GM12872 (cell line): ENCODE measurements around the gene NDUFA7.

Experiments used
- TF ChIP-seq, protein P1 (sequence below): IDR thresholded peaks from 3 replicates; pipeline ENCODE4 v1.5.1; 2011; ENCODE audit warnings: low read depth, mild to moderate bottlenecking, low read length, moderate library complexity; ENCODE audit not compliant: insufficient read depth

NDUFA7 gene

DNA sequence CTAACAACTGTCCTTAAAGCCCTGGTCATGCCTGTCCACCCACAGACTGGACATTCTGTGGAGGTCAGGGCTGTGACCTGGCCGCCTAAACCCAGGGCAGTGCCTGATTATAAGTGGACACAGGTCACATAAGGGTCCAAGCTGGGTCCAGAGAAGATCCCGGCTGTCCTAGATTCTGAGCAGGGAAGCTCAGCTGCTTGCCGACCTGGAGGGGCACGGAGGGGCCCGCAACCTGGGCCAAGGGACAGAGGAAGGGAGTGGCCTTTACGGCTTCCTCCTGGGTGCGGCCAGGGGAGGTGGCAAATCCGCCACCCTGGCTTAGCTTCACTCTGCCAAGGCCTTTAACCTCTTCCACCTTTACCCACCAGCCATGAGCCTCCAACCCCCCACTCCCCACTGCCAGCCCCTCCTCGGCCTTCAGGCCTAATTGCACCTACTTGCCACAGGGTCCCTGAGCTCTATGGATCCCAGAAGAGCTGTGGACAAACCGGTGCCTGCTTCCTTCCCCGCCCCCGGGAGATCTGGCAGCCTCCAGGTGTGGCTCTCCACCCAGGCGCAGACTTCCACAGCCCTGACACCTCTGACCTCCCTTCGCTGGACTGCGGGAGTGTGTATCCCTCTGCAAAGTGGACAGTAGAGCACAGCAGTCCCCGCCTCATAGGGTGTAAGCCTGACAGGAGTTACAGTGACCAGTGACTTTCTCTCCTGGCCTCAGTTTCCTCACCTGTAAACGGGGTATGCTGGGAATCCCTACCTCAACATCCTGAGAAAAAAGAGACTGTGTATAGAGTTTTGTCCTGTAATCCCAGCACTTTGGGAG is 14.7 kb downstream of the NDUFA7 start:
- TF ChIP-seq, protein P1, sequence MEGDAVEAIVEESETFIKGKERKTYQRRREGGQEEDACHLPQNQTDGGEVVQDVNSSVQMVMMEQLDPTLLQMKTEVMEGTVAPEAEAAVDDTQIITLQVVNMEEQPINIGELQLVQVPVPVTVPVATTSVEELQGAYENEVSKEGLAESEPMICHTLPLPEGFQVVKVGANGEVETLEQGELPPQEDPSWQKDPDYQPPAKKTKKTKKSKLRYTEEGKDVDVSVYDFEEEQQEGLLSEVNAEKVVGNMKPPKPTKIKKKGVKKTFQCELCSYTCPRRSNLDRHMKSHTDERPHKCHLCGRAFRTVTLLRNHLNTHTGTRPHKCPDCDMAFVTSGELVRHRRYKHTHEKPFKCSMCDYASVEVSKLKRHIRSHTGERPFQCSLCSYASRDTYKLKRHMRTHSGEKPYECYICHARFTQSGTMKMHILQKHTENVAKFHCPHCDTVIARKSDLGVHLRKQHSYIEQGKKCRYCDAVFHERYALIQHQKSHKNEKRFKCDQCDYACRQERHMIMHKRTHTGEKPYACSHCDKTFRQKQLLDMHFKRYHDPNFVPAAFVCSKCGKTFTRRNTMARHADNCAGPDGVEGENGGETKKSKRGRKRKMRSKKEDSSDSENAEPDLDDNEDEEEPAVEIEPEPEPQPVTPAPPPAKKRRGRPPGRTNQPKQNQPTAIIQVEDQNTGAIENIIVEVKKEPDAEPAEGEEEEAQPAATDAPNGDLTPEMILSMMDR: no peak

DNA sequence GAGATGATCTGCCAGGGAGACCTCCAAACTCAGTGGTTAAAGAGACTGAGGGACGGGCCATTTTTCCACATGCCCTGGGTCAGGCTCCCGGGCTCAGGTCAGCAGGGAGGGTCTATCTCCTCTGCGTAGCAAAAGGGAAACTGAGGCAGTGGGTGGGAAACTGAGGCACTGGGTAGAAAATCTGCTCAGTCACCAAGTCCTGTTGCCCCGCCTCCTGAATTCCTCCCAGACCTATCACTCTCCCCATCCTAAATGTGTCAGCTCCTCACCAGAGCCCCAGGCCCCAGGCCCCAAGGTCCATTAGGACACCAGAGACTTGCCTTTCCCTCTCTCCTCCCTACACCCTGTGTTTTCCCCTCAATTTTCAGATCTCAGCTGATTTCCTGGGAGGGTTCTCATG is 15.4 kb downstream of the NDUFA7 start:
- TF ChIP-seq, protein P1: no peak

DNA sequence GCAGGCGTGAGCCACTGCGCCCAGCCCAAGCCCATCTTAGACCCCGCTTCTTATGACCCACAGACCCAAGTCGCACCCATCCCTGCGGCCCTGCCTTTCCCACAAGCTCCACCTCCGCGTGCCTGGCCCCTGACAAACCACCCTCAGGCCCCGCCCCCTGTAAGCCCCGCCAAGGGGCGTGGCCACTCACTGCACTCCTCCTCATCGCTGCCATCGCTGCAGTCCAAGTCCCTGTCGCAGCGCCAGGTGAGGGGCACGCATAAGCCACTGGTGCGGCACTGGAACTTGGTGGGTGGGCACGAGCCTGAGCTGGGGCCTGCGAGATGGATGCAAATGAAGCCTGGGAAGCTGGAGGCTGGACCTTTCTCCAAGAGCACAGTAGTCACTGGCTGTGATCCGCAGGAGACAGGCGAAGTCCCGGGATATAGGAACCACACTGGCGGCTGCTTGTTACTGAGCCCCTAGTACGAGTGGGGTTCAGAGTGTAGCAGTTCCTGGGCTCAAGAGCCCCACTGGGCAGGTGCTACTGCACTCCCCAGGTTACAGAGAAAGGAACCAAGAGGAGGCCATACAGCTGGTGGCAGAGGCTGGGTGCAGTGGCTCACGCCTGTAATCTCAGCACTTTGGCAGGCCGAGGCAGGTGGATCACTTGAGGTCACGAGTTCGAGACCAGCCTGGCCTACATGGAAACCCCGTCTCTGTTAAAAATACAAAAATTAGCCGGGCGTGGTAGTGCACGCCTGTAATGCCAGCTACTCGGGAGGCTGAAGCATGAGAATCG is 16.1 kb downstream of the NDUFA7 start:
- TF ChIP-seq, protein P1: no peak

DNA sequence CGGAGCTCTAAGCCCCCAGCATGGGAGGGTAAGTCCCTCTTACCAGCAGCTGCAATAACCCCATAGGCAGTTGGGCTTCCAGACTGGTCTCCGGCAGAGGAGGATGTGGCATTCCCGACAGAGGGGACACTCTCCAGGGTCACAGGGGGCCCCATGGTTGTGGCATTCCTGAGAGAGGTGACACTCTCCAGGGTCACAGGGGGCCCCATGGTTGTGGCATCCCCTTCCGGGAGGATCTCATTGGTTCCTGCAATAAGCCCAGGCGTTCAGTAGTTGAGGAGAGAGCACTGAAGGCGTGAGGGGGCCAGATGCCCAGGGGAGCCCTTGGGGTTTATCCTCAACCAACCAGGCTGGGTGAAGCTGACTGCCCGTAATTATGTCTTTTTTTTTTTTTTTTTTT is 18.4 kb downstream of the NDUFA7 start:
- TF ChIP-seq, protein P1: no peak

DNA sequence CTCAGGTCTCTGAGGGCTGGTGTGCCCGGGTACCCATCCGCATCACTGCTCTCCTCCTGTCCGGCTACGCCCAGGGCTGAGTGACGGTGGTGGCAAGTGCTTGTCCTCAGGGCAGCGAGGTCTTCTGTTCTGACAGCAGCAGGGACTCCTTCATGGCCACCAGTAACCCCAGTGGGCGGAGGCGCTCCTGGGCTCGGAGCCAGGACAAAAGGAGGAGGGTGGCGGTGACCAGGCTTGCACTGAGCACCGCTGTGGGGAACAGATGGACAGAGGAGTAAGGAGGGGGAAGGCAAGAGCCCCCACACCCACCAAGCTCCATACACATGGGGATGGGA is 18.9 kb downstream of the NDUFA7 start:
- TF ChIP-seq, protein P1: no peak

DNA sequence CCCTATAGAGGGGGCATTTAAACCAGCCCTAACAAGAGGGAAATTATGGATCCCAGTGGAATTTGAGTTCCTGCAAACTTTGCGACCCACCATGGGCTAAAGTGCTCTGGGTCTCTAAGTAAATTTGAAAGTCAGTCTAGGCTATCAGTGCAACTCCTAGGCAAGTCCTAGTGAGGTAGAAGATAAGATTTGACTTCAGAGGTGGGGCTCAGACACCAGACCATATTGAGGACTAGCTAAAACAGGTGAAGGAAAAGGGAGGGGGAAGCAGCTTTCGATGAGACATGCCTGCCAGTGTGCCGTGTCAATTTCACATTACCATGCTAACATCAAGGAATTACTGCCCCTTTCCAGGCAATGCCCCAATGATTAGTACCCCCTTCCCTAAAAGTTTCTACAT is 51.5 kb downstream of the NDUFA7 start:
- TF ChIP-seq, protein P1: no peak

DNA sequence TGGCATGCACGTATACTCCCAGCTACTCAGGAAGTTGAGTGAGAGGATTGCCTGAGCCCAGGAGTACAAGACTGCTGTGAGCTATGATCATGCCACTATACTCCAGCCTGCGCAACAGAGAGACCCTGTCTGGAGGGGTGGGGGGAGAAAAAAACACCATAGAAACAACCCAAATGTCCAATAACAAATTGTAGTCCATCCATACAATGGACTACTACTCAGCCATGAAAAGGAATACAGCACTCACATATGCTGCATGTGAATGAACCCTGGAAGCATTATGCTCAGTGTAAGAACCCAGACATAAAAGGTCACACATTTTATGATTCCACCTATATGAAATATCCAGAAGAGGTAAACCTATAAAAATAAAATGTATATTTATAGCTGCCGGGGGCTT is 55.3 kb downstream of the NDUFA7 start:
- TF ChIP-seq, protein P1: no peak
